GM18873 (cell line): Measurements from ENCODE around the gene TPM1.

Source experiments
- ATAC-seq: cut with Tn5 transposase; IDR thresholded peaks from one replicate; pipeline ENCODE4 v1.9.1; 2021; ENCODE audit warnings: mild to moderate bottlenecking, moderate library complexity, moderate number of reproducible peaks; ENCODE audit not compliant: unreplicated experiment, low FRiP score

The TPM1 gene

DNA sequence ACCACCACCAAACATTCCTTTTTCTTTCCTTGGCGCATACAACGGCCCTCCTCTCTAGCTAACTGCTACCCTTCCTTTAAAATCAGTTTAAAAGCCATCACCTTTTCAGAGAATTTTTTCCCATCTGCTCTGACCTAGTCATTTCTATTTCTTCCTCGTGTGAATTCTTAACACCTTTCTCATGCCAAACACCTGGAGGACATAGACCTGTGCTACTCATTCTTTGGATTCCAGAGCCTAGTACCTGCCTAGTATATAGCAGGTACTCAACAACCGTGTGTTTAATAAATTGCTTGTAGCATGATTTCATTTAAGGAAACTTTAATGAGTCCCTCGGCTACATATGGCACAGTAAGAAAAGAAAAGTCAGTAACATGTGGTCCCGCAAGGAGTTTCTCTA lies 2.0 kb upstream of the TPM1 start:
- ATAC-seq: no peak

DNA sequence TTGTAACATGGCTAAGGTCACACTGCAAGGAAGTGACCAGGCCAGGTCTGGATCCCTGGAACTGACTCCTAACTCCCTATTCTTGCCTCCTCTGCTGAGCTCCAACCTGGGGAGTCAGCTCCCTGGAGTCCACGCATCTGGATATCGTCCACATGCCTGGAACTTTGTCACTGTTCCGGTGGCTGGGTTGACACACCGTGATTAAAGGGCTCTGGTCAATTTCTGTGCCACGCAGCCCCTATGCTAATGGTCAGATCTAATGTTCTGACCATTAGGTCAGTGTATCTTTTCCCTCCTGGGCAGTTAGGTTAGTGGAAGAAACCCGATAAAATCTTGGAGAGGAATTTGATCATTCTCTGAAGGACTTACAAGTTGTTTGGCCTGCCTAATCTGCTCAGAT lies 1.6 kb upstream of the TPM1 start:
- ATAC-seq: no peak

DNA sequence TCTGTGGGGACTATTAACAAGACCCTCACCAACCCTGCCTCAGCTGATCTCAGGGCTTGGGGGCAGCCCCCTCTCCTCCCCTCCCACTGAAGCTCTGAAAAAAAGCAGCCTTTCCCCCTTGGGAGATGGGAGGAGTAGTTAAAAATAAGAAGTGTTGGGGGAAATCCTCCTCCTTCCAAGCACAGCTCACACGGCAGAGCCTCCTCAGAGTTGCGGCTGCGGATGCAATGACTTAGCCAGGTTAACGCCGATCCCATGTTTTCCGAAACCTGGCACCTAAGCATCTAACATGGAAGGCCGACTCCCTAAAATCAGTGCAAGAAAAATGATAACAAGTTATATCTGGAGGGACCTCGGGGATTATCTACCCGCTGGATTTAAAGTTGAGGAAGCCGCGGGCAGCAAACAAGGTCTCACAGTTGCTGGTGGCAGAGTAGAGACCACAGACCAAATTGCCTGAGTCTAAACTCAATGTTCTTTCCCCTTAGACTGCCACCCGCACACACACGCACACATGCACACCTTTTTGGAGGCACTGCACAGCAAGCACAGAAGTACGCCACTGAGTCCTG lies 1.1 kb upstream of the TPM1 start:
- no peak for ATAC-seq

DNA sequence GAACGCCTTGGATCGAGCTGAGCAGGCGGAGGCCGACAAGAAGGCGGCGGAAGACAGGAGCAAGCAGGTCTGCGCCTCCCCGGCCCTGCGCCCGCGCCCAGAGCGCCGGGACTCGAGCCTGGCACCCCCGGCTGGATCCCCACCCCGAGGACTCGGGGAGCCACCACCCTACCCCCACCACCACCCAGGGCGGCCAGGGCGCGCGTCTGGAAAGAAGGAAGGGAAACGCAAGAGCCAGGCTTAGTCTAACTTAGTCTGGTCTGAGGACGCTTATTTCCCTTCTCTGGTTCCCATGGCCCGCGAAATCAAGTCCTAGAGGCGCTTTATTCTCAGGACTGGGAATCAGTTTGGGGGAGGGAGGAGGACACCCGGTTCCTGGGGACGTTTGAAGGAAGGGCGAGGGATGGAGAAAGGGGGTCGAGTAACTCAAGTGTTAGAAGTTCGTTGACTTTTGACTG lies 359 bp downstream of the TPM1 start:
- no peak for ATAC-seq

DNA sequence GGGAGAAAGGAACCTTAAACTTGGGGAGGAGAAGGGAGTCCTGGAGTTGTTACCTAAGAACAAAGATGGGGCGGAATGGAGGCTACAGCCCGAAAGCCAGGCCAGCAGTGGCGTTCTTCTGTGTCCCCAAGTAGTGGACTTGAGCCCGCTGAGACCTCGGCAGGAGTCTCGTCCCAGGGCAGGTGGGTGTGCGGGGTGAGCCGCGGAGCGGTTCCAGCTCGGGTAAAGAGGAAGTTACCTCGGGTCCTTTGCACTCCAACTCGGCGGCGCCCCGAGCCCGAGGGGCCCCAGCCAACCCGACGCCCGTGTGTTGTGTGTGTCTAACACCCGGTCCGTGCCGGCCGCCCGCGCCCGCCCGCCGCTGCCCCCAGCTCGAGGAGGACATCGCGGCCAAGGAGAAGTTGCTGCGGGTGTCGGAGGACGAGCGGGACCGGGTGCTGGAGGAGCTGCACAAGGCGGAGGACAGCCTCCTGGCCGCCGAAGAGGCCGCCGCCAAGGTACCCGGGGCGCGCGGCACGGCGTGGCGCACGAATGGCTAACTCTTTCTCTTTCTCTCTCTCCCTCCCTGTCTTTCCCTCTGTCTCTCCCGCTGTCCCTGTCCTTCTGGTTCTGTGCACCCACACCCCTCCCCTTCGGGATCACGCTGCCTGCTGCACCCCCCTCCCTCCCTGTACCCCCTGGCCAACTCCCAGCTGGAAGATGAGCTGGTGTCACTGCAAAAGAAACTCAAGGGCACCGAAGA lies 959 bp downstream of the TPM1 start:
- ATAC-seq: no peak

DNA sequence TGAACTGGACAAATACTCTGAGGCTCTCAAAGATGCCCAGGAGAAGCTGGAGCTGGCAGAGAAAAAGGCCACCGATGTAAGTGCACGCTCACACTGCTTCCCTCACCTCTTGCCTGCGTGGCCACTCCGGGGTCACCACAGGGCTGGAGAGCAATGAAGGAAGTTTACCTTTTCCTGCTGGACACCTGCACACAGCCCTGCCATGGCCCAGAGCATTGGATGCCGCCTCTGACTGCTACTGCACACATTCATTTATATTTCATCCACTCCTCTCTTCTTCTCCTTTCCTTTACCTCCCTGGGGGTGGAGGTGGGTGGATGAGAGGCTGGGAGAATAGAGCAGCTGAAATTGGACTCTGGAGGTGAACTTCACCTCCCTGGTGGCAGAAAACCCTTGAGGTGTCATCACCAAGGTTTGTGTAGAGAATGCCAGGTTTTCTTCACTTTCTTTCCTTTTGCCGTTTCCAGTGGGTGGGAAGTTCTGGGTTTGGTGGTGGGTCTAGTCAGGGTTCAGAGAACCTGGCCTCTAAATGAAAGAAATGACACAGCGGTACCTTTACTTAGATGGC lies 1.6 kb downstream of the TPM1 start:
- ATAC-seq: no peak

DNA sequence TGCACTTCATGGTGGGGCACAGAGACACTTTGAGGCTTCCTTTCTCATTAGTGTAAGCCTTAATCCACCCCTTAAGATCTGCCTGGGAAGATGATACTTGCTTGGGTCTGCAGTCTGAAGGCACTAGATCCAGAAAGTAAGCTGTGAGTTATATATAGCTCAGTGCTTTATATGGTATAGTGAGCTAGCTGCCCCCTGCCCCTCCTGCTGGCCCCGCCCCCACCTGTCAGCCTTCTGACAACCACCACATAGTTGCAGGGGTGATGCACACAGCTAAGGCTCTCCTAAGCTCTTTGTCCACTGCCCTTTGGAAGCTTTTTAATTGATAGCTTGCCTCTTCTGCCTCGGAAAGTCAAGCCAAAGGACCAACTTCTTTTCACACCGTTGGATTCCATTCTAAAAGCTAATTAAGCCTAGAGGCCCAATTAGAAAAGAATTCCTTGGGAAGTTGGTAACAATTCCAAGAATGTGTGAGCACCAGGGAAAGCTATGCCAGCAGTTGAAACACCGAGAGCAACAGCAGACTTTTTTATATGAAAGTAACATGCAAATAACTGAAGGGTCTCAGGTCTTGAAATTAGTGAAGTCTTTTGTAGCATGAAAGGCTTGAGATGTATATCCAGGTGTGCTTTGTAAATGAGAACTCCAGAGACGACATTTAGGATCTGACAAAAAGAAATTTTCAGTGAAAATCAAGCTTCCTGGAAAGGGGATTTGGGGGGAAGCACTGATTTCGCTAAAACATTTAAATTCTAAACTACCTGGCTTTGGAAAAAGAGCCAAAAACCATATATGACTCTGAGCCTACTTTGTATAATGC lies 2.3 kb downstream of the TPM1 start:
- ATAC-seq: no peak

DNA sequence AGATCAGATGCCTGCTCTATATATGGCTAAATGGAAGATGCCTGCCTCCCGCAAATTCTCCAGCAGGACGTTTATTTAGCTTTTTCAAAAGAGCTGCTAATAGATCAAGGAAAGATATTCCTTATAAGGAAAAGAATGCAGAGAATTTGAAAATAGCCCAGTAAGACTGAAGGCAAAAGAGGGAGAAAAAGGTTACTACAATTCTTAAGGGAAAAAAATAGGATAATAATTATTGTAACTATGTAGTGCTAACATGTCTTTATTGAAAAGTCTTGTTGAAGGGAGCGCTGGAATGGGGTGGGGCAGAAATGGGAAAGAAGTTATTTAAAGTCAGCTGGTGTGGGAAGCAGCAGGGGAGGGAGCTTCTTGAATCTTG lies 2.9 kb downstream of the TPM1 start:
- no peak for ATAC-seq

DNA sequence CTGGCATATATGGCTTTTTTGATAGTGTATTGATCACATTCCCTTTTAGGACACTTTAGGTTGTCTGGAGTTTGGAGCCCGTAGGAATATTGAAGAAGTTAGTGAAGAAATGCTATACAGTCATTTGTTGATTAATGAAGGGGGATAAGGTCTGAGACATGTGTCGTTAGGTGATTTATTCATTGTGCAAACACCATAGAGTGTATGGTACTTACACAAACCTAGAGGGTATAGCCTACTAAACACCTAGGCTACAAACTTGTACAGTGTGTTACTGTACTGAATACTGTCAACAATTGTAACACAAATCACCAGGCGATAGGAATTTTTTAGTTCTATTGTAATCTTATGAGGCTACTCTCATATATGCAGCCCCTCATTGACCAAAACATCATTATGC lies 3.3 kb downstream of the TPM1 start:
- no peak for ATAC-seq

DNA sequence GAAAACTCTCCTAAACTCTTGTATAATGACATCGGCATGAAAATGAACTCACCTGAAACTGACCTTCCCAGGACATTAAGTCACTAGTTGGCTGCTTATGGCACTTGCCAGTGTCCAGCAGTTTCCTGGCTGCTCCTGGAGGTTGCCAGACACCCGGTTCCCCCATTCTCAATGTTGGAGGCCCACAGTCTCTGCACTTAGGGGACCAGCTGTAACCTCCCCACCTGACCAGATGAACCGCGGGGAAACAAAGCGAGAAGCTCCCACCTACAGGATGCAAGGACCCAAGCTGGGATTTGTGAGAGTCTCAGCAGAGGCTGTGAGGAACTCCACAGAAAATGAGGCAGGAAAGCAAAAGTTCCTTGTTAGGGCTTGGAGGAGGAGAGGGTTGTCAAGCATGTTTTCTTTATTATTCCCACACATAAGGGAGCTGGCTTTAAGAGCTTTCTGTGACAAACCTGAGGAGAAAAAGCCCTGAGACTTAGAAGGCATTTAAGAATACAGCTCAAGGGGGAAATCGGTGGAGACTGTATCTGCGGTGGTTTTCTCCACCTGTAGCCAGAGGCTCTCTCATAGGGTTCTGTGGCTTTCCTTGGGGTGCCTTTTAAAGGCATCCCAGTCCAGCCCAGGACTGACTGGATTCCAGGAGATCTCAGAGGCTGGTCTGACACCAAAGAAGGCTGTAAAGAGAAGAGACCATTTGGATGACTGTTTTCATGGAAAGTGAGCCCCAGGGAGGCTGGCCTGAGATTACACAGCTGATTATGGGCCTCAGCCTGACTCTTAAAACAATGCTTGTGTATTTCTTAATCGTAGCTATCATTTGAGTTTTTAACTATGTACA lies 4.6 kb downstream of the TPM1 start:
- no peak for ATAC-seq

DNA sequence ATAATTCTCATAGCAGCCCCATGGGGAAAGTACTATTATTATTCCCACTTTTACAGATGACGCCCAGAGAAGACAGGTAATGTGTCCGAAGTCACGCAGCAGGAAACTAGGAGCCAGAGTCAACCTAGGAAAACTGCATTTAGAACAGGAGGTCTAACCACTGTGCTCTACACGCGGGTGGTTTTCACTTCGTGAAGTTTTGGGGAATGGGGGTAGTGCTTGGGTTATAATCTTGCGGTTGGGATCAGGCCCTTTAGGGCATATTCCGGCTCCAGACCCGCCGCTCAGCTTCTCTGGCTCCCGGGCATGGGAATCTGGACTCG lies 5.2 kb downstream of the TPM1 start:
- no peak for ATAC-seq

DNA sequence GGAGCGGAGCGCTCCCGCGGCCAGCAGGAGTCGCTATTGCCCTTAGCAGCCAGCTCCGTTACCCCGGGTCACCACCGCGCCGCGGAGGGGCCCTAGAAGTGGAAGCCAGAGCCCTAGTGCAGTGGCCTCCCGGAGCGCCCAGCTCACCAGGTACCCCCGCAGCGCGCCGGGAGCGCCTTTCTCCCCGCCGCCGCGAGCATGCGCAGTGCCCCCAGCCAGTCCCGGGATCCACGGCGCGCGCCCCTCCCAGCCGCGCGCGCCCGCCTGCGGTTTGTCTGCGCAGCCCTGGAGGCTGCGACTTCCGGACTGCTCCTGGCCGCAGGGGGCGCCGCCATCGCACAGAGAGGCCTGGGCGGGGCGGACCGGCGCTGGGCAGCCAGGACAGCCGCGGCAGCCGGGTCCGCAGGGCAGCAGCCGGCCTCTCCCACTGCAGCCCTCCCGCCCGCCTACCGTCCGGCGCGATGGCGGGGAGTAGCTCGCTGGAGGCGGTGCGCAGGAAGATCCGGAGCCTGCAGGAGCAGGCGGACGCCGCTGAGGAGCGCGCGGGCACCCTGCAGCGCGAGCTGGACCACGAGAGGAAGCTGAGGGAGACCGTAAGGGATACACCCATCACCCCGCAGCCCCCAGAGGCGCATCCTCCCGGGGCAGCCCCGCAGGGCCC lies 5.7 kb downstream of the TPM1 start:
- peak; percentile 57 for ATAC-seq

DNA sequence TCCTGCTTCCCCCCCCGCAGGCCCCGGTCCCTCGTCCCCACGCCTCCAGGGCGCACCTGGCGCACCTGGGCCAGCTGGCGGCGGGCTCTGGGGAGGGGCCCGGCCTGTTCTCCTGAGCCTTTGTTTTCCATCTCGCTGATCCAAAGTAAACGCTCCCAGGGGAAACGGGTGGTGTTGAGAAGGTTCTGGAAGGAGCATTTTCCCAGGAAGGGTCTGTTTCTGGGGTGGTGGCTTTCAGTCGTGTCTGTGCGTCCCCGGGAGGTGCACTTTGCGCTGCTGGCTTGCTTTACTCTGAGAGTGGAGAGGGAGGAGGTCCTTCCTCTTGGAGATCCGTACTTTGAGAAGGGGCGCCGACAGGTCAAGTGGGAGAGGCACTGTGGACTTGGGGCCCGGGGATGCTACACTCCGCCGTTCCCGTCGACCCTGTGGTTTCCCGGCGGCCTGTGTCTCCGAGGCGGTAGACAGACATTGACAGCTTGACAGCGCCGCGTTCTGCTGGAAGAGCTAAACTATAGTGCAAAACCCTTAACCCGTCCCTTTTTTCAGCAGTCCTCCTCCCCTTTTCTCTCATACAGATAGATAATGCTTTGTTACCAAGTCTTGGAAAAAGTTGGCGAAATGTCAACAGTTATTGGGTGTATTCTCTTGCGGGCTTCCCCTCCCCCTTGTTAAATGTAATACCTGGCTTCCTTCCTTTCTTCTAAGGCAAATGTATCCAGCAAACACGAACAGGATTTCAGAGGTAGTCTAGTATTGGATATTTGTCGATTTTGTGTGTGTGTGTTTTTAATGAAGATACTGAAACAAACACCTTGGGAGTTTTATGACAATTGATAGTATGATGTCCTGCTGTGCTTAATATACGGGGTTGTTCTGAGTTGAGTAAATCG lies 6.5 kb downstream of the TPM1 start:
- ATAC-seq: peak; percentile 19

DNA sequence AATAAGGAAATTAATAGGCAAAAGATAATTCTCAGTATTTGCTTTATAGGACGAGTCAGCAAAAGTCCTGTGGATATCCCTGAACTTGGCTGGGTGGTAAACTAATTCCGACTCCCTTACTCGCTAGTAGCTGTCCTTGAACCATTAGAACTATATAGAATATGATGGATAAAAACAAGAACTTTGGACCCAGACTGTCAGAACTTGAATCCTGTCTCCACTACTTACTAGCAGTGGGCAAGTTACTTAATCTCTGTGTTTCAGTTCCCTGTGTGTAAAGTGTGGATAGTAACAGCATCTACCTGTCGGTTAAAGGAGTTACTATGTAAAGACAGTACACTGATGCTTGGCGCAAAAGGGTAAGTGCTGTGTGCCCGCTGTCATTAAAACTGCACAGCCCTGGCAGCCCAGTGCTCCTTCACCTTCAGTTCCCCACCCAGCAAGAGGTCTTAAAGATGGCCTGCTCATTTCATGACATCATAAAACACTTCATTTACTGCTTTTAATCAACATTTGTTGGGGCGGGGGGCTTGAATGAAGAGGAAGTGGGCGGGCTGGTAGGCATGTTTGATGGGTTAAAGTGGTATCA lies 7.3 kb downstream of the TPM1 start:
- no peak for ATAC-seq

DNA sequence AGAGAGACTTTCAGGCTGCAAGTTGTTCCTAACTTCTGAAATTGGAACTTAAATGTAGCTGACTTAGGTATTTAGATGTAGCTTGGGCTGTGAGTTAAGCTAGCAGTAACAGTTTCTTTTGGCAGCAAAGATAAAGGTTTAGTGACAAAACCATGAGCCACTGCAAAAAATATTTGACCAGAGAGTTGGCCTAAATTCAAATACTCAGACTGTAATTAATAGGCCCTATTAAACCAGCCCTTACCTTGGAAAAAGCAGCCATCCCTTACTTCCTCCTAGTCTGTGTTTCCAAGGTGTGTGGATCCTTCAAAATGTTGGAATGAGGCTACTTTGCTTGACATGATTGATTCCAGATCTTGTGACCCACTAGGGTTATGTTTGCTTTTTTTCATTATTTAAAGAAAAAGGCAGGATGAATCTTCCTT lies 8.2 kb downstream of the TPM1 start:
- ATAC-seq: no peak

DNA sequence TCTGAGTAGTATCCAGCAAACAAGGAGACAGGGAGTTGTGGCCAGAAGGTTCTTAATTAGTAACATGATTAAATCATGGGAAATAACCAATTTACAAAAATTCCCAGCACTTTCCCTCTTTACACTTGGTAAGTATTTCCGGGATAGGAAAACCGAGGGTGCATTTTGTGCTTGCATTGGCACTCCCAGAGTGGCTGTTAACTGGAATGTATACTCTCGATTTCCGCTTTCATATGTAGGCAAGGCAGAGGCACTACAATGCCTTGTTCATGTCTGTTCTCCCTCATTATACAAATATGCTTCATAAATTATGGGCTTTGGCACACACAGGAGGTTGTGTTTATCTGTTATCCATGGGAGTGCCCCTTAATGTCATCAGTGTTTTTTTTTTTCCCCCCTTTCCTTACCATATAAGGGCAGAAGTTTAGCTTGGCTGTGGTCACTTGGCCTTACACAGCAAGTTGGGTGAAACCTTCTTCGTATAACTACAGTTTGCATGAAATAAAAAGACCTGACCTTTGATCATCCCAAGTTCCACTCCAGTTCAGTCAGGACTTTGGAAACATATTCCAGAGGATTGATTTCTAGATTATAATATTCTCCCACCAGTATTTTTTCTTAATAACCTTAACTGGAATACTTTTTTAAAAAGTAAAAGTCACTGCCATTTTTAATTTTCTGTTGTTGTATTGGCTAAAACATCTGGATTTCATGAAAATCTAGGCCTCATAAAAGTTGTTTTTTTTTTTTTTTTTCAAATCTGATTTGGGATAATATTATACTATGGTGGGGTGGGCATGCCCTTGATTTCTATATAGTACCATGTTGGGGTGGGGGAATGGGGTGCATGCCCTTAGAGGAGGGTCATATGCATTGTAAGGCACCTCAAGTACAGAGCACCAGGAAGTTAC lies 8.9 kb downstream of the TPM1 start:
- no peak for ATAC-seq

DNA sequence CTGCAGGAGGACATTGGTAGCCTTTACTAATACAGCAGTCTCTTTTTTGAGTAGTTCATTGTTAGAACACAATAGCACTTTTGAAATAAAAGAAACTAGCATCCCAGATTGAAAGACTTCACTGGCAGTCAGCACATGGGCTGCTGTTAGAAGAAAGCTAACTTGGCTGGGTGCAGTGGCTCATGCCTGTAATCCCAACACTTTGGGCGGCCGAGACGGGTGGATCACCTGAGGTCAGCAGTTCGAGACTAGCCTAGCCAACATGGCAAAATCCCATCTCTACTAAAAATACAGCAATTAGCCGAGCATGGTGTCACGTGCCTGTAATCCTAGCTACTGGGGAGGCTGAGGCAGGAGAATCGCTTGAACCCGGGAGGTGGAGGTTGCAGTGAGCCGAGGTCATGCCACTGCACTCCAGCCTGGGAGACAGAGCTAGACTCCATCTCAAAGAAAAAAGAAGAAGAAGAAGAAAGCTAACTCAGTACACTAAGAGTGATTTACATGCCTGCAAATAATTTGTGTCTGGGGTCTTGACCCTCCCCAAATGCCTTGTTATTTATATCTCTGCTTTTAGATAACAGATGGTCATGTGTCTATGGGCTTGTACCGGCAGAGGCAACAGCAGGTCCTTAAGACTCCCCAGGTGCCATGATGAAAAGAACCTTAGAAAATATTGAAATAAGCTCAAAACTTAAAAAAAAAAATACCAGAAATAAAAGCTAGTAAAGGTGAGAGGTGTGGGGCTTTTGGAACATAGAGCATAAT lies 9.7 kb downstream of the TPM1 start:
- ATAC-seq: no peak
